Right ventricle myocardium inferior (tissue), 1 donor: Measurements from ENCODE around the gene ZNF215. TPM values are rescaled to one million over a fixed set of nuclear protein-coding genes. Genes with fewer than 3 reads are reported as not detected.

Experiments used
- total RNA-seq: library from RNA; stranded (reverse); fragmentation: NEBNext Ultra II Directional; extraction: Animal tissue kit (Norgen Biotek cat#: 25700); gene quantifications from one replicate; pipeline ENCODE4 v1.2.1, GENCODE V29; 2021
- donor health status: DM: no; HTN: yes; CAD: no; lungs with severe emphysema.

ZNF215 gene
- total RNA-seq, 1 donor from 2014 or later = 0.60 TPM

Other genes starting within 250 kb of the ZNF215 start
- gene MRPL17, start 243.1 kb upstream of the ZNF215 start, total RNA-seq = 44.8 TPM
- not detected for gene OR2AG2, start 154.4 kb upstream of the ZNF215 start, total RNA-seq
- not detected for gene OR2AG1, start 143.4 kb upstream of the ZNF215 start, total RNA-seq
- gene OR6A2, start 126.7 kb upstream of the ZNF215 start, total RNA-seq = not detected
- not detected for gene OR10A5, start 80.7 kb upstream of the ZNF215 start, total RNA-seq
- not detected for gene OR10A2, start 63.4 kb upstream of the ZNF215 start, total RNA-seq
- not detected for gene OR10A4, start 49.8 kb upstream of the ZNF215 start, total RNA-seq
- not detected for gene OR2D2, start 33.9 kb upstream of the ZNF215 start, total RNA-seq
- gene OR2D3, start 5.4 kb upstream of the ZNF215 start, total RNA-seq = not detected
- 1.9 TPM for gene ZNF214, start 93.9 kb downstream of the ZNF215 start, total RNA-seq
- not detected for gene NLRP14, start 94.1 kb downstream of the ZNF215 start, total RNA-seq
- gene RBMXL2, start 162.6 kb downstream of the ZNF215 start, total RNA-seq = not detected